Measurements from ENCODE around the gene POTED. TPM values are rescaled to one million over a fixed set of nuclear protein-coding genes. Genes with fewer than 3 reads are reported as not detected.
"Not testable (repeated sequence)": the region's sequence is repeated elsewhere in the genome, so short reads cannot be mapped to it uniquely, and the experiment has no call there.

Gene POTED
- not detected in 3 replicates for total RNA-seq
- long read RNA-seq = 0 reads

DNA sequence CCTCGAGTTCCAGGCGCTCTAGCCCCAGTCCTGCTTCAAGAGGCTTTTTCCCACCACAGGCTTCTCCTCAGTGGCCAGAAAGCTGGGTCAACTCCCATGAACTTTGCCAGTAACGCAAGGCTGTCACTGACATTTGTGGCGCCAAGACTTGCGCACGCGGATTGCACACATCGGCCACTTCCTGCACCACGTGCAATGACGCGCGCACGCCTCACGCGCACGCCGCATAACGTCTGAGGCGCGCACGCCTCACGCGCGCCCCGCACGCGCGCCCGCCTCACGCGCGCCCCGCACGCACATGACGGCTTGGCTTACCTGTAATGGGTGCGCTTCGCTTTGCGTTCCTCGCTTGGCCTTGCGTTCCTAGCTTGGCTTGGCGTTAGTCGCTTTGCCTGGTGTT lies at the start of gene POTED:
Gene POTED (plus strand): TSS at position 301 of the 400 bp plus-strand sequence. CDS start 452 bp downstream, outside the sequence.
- H3K27ac Mint-ChIP-seq (ENCODE audit: unreplicated experiment); H3K9me3 Mint-ChIP-seq (ENCODE audit: low read depth); H3K4me1 Mint-ChIP-seq (ENCODE audit: low read depth); H3K27me3 Mint-ChIP-seq (ENCODE audit: low read depth); H3K36me3 Mint-ChIP-seq (ENCODE audit: low read depth); DNase-seq (ENCODE audit: low spot score); H3K4me3 Mint-ChIP-seq (ENCODE audit: unreplicated experiment): not testable (repeated sequence)

DNA sequence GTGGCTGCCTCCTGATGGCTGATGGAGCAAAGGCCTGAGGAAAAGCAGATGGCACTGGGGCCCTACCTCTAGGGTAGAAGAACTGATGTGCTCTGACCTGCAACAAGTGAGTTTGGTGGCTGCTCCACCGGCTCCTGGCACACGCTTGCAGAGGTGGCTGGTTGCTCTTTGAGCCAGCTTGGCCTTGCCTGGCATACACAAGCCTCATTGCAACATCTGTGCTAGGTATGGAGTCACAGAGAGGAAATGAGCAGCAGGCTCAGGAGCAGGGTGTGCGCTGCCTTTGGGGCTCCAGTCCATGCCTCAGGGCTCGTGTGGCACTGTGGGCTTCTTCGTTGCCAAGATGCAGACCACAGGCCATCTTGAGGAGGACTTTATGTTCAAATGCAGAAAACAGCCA lies 40.5 kb downstream of the POTED start:
- not testable (repeated sequence) for H3K4me1 Mint-ChIP-seq (ENCODE audit: low read depth); H3K36me3 Mint-ChIP-seq (ENCODE audit: low read depth); H3K27ac Mint-ChIP-seq (ENCODE audit: unreplicated experiment); H3K4me3 Mint-ChIP-seq (ENCODE audit: unreplicated experiment); DNase-seq (ENCODE audit: low spot score); H3K9me3 Mint-ChIP-seq (ENCODE audit: low read depth); H3K27me3 Mint-ChIP-seq (ENCODE audit: low read depth)

DNA sequence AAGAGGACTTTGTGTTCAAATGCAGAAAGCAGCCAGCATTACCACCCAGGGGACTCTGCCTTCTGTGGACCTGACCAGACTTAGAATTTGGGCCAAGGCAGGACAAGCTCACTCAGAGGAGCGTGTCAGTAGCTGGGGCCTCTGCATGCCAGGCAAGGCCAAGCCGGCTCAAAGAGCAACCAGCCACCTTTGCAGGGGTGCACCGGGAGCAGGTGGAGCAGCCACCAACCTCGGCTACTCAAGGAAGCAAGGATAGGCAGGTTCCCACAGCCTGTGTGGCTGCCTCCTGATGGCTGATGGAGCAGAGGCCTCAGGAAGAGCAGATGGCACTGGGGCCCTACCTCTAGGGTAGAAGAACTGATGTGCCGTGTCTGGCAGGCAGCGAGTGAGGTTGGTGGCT lies 42.2 kb downstream of the POTED start:
- H3K4me1 Mint-ChIP-seq (ENCODE audit: low read depth); DNase-seq (ENCODE audit: low spot score); H3K27me3 Mint-ChIP-seq (ENCODE audit: low read depth); H3K9me3 Mint-ChIP-seq (ENCODE audit: low read depth); H3K36me3 Mint-ChIP-seq (ENCODE audit: low read depth); H3K27ac Mint-ChIP-seq (ENCODE audit: unreplicated experiment); H3K4me3 Mint-ChIP-seq (ENCODE audit: unreplicated experiment): not testable (repeated sequence)

Small RNA genes lying within 50 kb of the gene (microRNA-seq; reads per million reads assigned to microRNA genes)
- gene MIR3118-1 (ENCODE audit: borderline number of aligned reads) = not detected
